Measurements from ENCODE around the gene ZMYND10.
"Not testable (repeated sequence)": the region's sequence is repeated elsewhere in the genome, so short reads cannot be mapped to it uniquely, and the experiment has no call there.

Gene ZMYND10

DNA sequence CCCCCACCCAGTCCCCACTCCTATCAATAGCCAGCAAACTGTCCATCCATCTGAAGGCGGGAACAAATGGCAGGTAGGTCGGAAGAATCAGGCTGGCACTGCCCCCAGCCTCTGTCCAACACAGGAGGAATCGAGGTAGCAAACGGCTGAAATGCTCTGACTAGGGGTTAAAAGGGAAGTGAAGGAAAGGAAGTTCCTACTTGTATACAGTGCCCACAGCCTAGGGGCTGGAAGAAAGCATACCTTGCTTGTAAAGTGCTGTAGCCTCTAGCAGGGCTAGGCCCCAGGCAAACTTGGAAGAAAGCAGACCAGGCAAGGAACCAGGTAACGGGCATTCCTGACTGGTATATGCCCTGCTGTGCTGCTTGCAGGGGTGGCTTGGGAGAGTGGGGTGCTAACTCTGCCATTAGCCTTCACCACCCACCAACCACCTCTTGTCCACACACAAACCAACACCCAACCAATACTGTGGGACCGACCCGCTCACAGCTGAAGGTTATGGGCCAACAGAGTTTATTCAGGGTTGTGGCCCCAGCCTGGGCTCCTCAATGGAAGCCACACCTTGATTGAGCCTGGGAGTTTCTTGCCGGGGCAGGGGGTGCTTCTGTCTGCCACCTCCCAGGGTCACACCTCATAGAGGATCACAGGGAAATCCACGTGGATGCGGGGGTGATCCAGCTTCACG lies 19.9 kb downstream of the ZMYND10 start:
- DNase-seq (ENCODE audit: low read depth in 2 of 2) = no peak

DNA sequence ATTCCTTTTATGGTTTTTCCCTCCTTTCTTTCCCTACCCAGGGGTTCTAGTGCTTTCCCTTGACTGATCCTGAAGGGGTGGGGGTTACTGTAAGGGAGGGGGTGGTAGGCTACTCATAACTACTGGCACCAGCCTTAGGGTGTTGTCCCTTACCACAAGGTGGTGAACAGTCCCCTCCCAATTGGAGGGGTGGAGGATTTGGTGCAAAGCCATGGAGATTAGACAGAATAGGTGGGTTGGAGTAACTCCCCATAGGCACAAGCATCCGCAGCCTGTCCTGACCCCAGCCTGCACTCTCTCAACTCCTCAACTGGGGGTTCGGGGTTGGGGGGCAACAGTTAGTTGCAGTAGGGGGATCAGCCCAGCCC lies 20.4 kb downstream of the ZMYND10 start:
- DNase-seq (ENCODE audit: low read depth in 2 of 2) = no peak

DNA sequence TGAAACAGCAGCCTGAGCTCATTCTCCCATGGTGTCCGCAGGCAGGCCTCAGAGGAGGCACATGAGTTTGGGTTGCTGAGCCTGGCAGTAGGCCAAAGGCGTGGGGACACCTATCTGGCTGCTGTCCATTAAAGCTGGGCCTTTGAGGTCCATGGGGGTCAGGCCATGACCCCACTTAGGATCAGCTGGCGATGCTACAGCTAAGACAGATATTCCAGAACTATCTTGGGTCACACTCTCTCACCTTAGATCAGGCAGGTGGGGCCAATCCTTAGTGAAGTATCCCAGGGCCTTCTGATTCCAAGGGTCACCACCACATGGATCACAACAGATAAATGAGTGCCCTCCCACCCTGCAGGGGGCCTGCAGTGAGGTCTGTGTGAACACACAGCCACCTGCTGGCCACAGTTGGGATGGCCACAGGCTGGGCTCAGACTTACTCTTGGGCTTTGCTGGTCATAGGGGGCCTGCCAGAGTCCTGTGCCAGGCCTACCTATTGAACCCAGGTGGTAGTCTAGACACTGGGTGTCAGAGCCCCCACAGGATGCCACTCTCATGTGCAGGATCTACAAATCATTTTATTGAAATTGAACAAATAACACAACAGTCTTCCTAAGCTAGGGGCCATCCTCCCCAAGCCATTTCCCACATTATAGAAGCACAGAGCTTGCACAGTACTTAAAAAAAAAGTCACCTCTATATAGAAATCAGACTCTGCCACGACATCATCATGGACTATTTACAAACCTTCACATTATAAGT lies 21.0 kb downstream of the ZMYND10 start:
- DNase-seq (ENCODE audit: low read depth in 2 of 2) = no peak

DNA sequence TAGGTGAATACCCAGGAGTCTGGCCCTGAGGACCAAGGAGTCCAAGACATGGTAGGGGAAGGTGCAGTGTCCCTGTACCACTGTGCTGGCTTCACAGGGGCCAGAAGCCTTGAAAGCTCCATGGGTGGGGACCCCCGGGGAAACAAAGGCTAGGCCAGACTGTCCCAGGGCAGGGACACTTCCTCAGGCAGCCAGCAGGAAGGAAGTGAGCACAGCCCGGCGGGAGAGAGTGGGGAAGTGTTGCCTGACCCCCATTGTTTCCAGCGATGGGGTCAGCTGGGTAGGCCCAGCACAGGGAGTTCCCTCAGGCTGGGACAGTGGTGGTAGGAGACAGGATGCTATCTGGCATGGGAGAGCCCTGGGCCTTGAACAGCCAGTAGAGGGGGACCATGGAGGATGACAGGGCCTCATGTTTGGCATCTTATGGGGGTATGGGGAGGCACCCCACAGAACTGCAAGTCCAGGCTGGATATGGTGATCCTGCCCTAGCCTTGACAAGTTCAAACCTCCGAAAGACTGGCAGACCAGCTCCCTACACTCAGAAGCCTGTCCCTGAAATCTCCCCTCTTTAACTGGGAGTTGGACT lies 21.8 kb downstream of the ZMYND10 start:
- no peak for DNase-seq (ENCODE audit: low read depth in 2 of 2)

DNA sequence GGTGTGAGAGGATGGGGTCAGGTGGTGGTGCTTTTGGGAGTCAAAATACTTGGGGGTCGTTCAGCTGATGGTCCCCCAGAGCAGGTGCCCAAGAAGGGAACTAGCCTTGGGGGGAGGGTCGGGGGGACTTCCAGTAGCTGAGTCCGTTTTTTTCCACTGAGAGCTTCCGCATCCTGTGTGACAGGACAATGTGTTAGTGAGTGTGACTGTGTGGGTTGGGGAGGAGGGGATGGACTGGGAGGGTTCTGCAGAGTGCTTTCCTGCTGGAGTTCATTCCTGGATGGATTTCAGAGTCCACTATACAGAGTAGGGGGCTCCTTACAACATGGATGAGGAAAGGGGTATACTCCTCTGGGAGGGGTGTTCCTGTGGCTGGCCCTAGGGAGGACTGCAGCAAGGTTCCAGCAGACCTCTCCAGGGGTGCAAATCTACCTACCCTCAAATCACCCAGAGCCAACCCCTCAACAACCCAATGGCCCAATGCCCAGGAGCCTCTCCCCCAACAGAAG lies 22.4 kb downstream of the ZMYND10 start:
- no peak for DNase-seq (ENCODE audit: low read depth in 2 of 2)

DNA sequence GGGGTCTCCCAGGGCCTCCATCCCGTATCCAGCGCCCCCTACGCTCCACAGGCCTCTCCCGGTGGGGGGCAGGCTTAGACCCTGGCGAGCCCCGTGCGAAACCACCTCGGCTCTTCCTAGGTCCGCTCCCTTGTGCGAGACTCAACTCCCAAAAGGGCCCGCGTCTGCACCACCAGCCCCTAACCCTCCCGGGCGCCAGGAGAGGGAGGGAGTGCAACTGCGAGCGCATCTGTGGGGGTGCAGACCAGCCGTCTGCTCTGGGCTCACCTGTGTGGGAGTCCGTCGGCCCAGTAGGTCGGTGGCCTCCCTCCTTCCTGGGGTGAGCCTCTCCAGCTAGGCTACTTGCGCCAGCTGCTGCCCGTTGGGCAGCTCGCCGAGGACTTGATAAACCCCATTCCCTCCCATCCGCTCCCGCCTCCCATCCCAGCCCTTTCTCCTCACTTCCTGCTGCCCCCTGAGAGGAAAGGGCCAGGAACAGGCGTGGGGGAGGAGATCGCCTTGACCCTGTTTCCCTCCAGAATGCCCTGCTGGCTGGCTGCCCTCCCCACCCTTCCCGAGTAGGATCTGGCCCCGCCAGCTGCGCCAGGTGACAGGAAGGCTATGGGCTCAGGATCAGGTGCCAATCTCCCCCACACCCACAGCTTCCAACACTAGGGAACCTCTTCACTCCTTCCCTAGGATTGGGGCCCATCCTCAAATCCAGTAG lies 23.0 kb downstream of the ZMYND10 start, which contains the start of gene HYAL2:
Gene HYAL2, minus strand, starts transcription at position 360 of the 706 bp plus-strand sequence. CDS start 2,256 bp downstream, outside the sequence.
- no peak for DNase-seq (ENCODE audit: low read depth in 2 of 2)

DNA sequence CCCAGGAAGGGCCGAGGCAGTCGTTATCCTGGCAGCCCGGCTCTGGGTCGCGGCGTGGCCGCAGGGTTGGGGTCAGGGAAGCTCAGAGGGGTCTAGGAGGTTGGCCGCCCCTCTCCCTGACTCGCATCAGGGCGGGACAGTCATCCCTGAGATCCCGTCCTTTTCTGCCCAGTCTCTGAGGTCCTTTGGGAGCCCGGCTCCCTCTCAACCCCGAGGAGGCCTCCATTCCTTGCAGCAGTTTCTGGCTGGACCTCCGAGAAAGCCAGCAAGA lies 23.5 kb downstream of the ZMYND10 start:
- DNase-seq (ENCODE audit: low read depth in 2 of 2) = no peak

DNA sequence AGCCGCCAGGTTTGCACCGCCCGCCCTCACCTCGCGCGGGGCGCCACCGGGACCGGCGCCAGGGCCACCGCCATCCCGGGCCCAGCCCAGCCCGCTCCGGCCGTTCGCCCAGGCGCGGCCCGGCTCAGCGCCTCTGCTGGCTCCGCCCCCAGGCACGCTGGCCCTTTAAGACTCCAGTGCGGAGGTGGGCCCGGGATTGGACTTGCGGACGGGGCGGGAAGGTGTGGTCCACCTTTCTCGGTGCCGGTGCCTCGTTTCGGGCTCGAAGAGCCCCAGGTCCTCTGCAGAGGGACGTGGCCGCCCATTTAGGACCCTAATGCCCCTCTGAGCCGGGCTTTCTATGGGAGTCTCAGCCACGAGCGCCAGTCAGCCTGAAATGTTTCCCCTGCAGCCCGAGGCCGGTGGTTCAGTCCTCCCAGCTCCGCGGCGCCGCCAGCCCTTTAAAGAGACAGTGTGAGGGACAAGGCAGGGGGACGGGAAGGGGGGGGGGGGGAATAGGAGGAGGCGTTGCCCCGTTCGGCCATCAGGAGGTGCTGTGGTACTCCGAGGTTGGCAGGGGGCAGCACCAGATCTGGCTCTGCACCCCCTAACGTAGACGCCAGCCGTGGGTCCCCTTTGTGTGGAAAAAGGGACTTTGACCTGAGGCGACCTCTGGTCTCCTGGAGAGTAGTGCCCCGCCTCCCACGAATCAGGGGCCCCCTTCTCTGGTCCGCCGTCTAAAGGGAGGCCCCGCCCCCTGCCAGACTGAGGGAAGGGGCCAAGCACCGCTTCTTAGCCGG lies 24.0 kb downstream of the ZMYND10 start:
- peak; percentile 56 to 68 for DNase-seq (ENCODE audit: low read depth in 2 of 2)

DNA sequence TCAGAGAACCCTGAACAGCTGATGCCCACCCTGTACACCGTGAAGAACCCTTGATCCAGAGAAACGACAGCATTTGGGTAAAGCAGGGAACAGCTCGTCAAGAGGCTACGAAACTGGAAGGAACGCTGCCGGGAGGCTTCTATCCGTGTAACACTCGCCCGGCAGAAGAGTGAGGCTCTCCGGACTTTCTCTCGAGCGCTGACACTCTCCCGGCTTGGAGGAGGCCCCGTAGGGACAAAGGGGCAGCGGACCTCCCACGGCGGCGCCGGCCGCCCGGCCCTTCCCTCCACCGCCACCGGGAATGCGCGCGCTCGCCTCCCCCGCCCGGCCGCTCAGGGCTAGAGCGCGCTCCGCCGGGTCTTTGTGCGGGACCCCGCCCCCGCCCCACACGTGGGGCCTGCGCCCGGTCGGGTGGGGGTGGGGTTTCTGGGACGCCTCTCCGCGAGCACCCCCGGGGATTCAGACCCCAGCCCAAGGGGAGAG lies 24.6 kb downstream of the ZMYND10 start:
- DNase-seq (ENCODE audit: low read depth in 2 of 2) = peak in 1 of 2 donors; percentile 39

DNA sequence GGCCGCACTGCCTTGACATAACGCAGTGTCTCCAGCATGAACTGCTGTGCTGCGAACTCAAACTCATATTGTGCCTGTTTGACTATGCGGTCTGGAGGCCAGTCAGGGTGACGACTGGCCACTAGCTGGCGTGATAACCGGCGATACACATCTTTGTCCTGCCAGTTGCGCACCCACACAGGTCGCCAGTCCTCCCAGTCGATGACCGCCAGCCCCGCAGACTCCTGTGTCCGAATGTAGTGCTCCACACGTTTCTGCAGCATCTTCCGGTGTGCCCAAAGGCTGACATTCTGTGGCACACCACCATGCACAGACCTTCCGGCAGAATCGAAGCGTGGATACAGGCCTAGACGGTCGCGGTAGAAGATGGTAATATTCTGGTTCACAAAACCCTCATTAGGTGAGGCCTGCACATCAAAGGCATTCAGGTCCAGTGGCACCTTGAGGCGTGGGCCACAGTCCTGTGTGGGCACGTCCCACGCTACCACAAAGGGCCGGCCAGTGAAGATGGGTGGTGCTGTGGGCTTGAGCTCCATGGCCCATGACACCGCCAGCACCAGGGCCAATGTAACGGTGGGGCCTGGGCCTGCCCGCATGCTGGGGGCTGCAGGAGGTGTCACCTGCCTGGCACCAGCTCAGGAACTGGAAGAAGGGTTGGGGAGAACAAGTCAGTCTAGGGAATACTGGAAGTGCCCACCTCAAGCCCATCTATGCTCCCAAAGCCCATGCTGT lies 25.5 kb downstream of the ZMYND10 start:
- no peak for DNase-seq (ENCODE audit: low read depth in 2 of 2)

DNA sequence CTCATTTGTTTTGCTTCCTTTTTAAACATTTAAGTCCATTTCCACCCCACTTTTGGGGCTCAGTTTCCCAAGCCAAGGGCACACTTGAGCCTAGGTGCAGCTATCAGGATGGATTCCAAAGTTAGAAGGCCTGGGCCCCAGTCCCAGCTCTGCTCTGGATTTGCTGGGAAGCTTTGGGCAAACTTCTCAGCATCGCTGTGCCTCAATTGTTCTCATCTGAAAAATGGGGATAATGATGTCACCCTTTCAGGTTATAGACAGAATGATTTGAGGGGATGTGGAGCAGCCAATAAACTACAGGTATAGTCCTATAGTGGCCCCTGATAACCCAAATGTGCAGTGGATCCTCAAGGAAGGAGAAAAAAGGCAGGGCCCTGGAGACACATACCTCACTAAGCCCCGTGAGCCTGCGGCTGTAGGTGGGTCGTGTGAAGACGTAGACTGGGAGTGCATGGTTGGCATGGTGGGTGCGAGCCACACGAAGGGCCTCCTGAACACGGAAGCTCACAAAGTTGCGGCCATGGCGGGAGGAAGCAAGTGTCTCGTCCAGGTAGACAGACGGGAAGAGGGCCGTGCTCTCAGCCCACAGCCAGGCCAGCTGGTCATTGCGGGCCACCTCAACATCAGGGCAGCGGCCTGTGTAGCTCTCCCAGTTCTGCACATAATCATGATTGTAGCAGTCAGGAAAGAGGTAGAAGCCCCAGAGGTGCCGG lies 26.2 kb downstream of the ZMYND10 start:
- no peak for DNase-seq (ENCODE audit: low read depth in 2 of 2)

DNA sequence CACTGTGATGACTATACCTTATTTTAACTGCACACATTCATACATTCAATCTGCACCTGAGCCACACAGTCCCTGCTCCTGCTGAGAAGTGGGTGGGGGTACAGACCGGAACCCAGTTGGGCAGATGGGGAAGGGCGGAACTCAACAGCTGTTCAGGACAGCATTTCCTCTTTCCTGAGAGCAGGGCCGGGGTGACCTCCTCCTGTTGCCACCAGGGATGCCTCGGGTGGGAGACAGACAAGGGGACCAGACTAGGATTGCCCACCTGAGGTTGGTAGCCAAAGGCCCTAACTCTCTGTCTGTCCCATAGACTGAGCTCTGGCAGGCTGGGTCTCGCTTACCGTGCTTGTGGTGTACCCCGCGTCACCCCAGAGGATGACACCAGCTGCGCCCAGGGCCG lies 26.9 kb downstream of the ZMYND10 start:
- no peak for DNase-seq (ENCODE audit: low read depth in 2 of 2)

DNA sequence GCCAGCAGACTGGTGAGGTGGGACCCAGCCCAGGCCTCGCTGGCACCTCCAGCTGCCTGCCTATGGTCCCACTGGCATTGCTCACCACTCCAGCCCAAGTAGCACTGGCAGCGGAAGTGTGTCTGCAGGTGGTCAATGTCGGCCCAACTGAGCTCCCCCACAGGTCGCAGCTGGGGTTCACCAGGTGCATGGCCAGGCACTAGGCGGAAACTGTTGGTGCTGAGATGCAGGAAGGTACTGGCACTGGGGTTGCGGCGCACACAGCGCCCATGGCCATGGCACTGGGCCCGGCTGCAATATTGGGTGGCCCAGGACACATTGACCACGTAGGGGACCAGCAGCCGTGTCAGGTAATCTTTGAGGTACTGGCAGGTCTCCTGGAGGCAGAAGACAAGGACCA lies 27.4 kb downstream of the ZMYND10 start:
- DNase-seq (ENCODE audit: low read depth in 2 of 2) = no peak

DNA sequence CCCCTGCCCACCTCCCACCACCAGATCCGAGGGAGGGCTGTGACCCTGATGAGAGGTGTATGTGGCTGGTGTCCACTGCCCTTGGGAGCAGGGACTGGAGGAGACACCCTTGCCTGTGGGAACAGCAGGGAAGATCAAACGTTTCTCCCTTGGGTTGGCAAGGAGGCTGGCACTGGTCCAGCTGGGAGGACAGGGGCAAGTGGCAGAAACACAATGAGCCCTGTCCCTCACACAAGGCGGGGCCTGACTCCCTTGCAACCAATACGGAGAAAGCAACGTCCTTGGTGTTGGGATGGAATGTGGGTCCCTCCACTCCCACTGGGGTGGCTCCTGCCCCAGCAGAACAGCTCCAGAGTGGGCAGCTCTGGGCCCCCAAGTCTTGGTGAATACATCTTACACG lies 28.2 kb downstream of the ZMYND10 start:
- no peak for DNase-seq (ENCODE audit: low read depth in 2 of 2)

DNA sequence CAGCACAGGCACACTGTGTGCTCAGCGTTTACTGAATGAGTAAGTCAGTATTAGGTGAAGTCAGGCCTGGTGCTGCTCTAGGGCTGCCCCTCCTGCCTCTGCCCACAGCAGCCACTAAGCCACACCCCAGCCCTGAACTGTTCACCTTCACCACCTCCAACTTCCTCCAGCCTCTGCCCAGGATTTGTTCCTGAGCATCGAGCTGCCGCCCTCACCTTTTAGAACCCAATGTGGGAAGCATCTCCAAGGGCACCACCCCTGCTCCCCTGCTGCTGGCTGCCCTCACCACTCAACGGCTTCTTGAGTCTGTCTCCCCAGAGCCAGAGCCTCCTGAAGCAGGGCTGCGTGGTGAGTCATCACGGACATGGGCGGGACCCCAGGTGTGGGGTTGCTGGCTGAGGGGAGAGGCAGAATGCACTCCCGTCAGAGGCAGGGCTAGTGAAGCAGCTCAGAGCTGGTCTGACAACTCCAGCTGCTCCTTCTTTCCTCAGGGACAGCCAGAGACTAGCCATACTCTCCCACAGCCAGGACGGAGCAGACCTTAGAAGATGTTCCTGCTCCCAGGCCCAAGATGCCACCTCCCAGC lies 28.8 kb downstream of the ZMYND10 start:
- peak; percentile 51 to 63 for DNase-seq (ENCODE audit: low read depth in 2 of 2)

DNA sequence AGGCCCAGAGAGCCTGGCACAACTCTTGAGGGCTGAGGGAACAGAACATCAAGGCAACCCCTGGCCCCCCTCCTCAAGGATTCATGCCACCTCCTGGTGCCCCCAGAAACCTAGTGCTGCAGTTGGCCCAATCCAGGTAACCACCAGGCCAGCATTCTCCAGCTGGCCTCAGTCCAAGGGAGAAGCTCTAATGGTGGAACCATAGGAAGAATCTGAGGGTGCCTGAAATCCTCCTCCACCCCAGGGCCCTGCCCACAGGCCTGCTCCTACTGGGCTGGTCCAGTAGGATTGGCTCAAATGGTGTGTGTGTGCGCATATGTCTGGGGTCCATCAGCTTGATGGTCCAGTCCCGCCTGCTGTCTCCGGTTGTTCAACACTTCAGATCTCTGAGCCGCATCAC lies 30.7 kb downstream of the ZMYND10 start:
- no peak for DNase-seq (ENCODE audit: low read depth in 2 of 2)

DNA sequence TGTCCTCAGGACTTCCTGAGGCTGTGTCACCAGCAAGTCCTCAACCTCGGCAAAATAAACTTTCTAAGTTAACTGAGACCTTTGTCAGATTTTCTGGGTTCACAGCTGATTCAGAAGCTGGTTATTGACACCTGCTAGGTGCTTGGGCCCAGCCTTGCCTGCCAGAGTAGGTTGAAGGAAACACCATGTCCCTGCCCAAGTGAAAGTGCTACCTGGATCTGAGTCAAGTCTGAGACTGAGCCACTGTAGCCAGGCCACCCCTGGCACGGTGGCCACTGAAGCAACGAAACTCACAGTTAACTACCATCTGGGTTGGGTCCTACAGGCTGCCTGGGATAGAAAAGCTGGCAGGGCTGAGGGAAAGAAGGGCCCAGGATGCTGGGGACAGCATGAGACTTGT lies 31.2 kb downstream of the ZMYND10 start:
- no peak for DNase-seq (ENCODE audit: low read depth in 2 of 2)

DNA sequence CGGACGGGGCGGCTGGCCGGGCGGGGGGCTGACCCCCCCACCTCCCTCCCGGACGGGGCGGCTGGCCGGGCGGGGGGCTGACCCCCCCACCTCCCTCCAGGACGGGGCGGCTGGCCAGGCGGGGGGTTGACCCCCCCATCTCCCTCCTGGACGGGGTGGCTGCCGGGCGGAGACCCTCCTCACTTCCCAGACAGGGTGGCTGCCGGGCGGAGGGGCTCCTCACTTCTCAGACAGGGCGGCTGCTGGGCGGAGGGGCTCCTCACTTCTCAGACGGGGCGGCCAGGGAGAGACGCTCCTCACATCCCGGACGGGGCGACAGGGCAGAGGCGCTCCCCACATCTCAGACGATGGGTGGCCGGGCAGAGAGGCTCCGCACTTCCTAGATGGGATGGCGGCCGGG lies 33.5 kb downstream of the ZMYND10 start:
- DNase-seq (ENCODE audit: low read depth in 2 of 2) = not testable (repeated sequence)

DNA sequence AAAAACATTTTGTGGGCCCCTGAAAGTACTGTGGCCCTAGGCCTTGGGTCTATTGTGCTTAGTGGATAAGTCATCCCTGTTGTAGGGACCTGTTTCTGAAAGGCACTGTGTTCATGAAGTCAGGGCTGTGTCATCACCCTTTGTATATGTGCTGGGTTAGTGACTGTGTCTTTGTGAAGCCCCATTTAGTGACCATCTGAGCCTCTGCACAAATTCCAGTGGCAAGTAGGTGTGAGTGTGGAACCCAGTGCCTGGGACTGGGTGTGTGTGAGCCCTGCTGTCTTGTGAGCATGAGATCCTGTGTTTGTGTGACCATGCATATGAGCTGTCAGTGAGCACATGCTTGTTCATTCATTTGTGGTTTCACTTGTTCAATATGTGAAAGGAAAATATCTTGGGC lies 40.9 kb downstream of the ZMYND10 start:
- DNase-seq (ENCODE audit: low read depth in 2 of 2) = no peak
